Erythroblast (primary cell): ENCODE measurements around the gene QRICH1.

Source experiments
- GATA1 ChIP-seq: IDR thresholded peaks from 2 replicates; pipeline ENCODE4 v1.6.1; 2011; ENCODE audit warnings: low read depth, mild to moderate bottlenecking, control low read depth, low read length, moderate library complexity
- POLR2A ChIP-seq: IDR thresholded peaks from 2 replicates; pipeline ENCODE4 v1.6.1; 2011; ENCODE audit warnings: mild to moderate bottlenecking, low read length

DNA sequence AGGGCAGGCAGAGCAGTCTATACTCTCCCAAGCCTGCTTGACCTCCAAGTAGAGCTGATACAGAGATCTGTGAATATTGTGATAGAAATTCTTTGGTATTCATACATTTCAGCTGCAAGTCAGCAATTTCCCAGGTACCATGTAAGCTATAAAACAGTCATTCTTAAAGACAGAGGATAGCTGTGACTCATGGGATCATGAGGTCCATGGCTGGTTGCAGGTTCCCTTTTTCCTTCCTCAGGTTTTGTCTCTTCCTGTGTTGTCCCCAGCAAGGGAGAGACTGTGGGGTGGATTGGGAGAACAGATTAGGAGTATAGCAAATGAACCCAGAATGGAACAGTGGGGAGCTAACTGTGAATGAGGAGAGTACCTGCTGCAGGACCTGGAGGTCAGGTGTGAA, 109.2 kb downstream of the QRICH1 start:
- TF ChIP-seq POLR2A (no peak), GATA1 (no peak)
